ENCODE data around the gene EXT2. TPM values are rescaled to one million over a fixed set of nuclear protein-coding genes. Genes with fewer than 3 reads are reported as not detected.

Gene EXT2
- total and polyA plus RNA-seq, 2 experiments from 2014 or later: 71.5 to 107 TPM

- Histone ChIP-seq H3K79me2 (no peaks in the 10 kb centered on the region), H3K4me3 (no peak overlapping the region), H3K27me3 (no peaks in the 10 kb centered on the region), H2AFZ (no peak overlapping the region), H3K4me1 (ENCODE audit: insufficient read depth) (no peaks in the 10 kb centered on the region), H3K27ac (no peak overlapping the region), H3K9me2 (replicated peaks; ENCODE audit: insufficient read depth) (no peaks in the 10 kb centered on the region), H3K4me2 (no peak overlapping the region), H3K36me3 (replicated peaks; ENCODE audit: insufficient read depth, low read depth) (no peaks in the 10 kb centered on the region), H3K9me3 (ENCODE audit: low read depth) (no peaks in the 10 kb centered on the region), H4K20me1 (ENCODE audit: insufficient read depth, poor library complexity, severe bottlenecking) (no peaks in the 10 kb centered on the region)
- DNase-seq (ENCODE audit: low spot score): no peak
- 96% methylated on average over 8 of the region's 8 CpGs for WGBS (ENCODE audit: low lambda C conversion rate, missing lambda C conversion rate)
- TF ChIP-seq EZH2 (IDR thresholded peaks at IDR 0.05; ENCODE audit: borderline replicate concordance): no peak
- TF ChIP-seq EZH2phosphoT487 (IDR thresholded peaks at IDR 0.05; ENCODE audit: low read depth, severe bottlenecking, unreplicated experiment): no peak
- TF ChIP-seq CTCF (IDR thresholded peaks at IDR 0.05; ENCODE audit: poor library complexity): no peak
Measured at GRCh38 chr11:44127130-44127529, 31.7 kb downstream of the EXT2 start.

- no peaks in the 10 kb centered on the region for H3K79me2 ChIP-seq
- WGBS (ENCODE audit: low lambda C conversion rate, missing lambda C conversion rate): 96% methylated on average over 3 of the region's 3 CpGs
- DNase-seq (ENCODE audit: low spot score): no peak
Measured at GRCh38 chr11:44128729-44129128, 33.3 kb downstream of the EXT2 start.

GRCh38 chr11:44130751-44131150 lies 35.3 kb downstream of the EXT2 start:
- H3K27ac ChIP-seq: no peak overlapping the region
- no peaks in the 10 kb centered on the region for H3K9me2 ChIP-seq (replicated peaks; ENCODE audit: insufficient read depth)
- H3K4me3 ChIP-seq: no peak overlapping the region
- H3K4me1 ChIP-seq (ENCODE audit: insufficient read depth): peaks cover 5% of the 10 kb centered on the region
- no peaks in the 10 kb centered on the region for H3K9me3 ChIP-seq (ENCODE audit: low read depth)
- 94% methylated on average over 6 of the region's 6 CpGs for WGBS (ENCODE audit: low lambda C conversion rate, missing lambda C conversion rate)
- no peaks in the 10 kb centered on the region for H4K20me1 ChIP-seq (ENCODE audit: insufficient read depth, poor library complexity, severe bottlenecking)
- no peak for TF ChIP-seq EZH2phosphoT487 (IDR thresholded peaks at IDR 0.05; ENCODE audit: low read depth, severe bottlenecking, unreplicated experiment)
- no peak for TF ChIP-seq EZH2 (IDR thresholded peaks at IDR 0.05; ENCODE audit: borderline replicate concordance)
- no peak for TF ChIP-seq CTCF (IDR thresholded peaks at IDR 0.05; ENCODE audit: poor library complexity)
- H3K79me2 ChIP-seq: no peaks in the 10 kb centered on the region
- H3K4me2 ChIP-seq: no peak overlapping the region
- DNase-seq (ENCODE audit: low spot score): no peak
- H3K27me3 ChIP-seq: no peaks in the 10 kb centered on the region
- H3K36me3 ChIP-seq (replicated peaks; ENCODE audit: insufficient read depth, low read depth): no peaks in the 10 kb centered on the region
- H2AFZ ChIP-seq: no peak overlapping the region

More at GRCh38 chr11:44128729-44129128, 33.3 kb downstream of the EXT2 start:
- H3K4me2 ChIP-seq: no peak overlapping the region
- H3K4me1 ChIP-seq (ENCODE audit: insufficient read depth): peaks cover 3% of the 10 kb centered on the region
- no peak overlapping the region for H3K4me3 ChIP-seq
- no peak overlapping the region for H3K27ac ChIP-seq
- H4K20me1 ChIP-seq (ENCODE audit: insufficient read depth, poor library complexity, severe bottlenecking): no peaks in the 10 kb centered on the region
- TF ChIP-seq EZH2 (IDR thresholded peaks at IDR 0.05; ENCODE audit: borderline replicate concordance) (no peak), EZH2phosphoT487 (IDR thresholded peaks at IDR 0.05; ENCODE audit: low read depth, severe bottlenecking, unreplicated experiment) (no peak), CTCF (IDR thresholded peaks at IDR 0.05; ENCODE audit: poor library complexity) (no peak)
- no peaks in the 10 kb centered on the region for H3K9me3 ChIP-seq (ENCODE audit: low read depth)
- H3K9me2 ChIP-seq (replicated peaks; ENCODE audit: insufficient read depth): no peaks in the 10 kb centered on the region
- no peaks in the 10 kb centered on the region for H3K36me3 ChIP-seq (replicated peaks; ENCODE audit: insufficient read depth, low read depth)
- no peaks in the 10 kb centered on the region for H3K27me3 ChIP-seq
- H2AFZ ChIP-seq: no peak overlapping the region

Measured in hepatocyte (in vitro differentiated cells).